ENCODE data around the gene SRRM3.
"Not testable (repeated sequence)": the region's sequence is repeated elsewhere in the genome, so short reads cannot be mapped to it uniquely, and the experiment has no call there.

DNA sequence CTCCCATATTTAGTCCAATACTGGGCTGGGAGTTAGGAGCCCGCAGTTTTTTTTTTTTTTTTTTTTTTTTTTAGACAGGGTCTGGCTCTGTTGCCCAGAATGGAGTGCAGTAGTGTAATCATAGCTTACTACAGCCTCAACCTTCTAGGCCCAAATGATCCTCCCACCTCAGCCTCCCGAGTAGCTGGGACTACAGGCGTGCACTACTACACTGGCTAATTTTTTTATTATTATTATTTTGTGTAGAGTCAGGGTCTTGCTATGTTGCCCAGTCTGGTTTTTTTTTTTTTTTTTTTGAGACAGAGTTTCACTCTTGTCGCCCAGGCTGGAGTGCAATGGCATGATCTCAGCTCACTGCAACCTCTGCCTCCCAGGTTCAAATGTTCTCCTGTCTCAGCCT lies 13.7 kb downstream of the SRRM3 start:
- TF ChIP-seq, protein P1, sequence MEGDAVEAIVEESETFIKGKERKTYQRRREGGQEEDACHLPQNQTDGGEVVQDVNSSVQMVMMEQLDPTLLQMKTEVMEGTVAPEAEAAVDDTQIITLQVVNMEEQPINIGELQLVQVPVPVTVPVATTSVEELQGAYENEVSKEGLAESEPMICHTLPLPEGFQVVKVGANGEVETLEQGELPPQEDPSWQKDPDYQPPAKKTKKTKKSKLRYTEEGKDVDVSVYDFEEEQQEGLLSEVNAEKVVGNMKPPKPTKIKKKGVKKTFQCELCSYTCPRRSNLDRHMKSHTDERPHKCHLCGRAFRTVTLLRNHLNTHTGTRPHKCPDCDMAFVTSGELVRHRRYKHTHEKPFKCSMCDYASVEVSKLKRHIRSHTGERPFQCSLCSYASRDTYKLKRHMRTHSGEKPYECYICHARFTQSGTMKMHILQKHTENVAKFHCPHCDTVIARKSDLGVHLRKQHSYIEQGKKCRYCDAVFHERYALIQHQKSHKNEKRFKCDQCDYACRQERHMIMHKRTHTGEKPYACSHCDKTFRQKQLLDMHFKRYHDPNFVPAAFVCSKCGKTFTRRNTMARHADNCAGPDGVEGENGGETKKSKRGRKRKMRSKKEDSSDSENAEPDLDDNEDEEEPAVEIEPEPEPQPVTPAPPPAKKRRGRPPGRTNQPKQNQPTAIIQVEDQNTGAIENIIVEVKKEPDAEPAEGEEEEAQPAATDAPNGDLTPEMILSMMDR (IDR thresholded peaks at IDR 0.05; ENCODE audit: poor library complexity, severe bottlenecking), result not testable (repeated sequence)
- TF ChIP-seq TAF1 (IDR thresholded peaks at IDR 0.05; ENCODE audit: low read depth); POLR2AphosphoS5 (IDR thresholded peaks at IDR 0.05); SMC3 (conservative IDR thresholded peaks at IDR 0.05; ENCODE audit: poor library complexity); EP300 (conservative IDR thresholded peaks at IDR 0.05; ENCODE audit: poor library complexity, severe bottlenecking); EZH2 (IDR thresholded peaks at IDR 0.05; ENCODE audit: borderline replicate concordance, insufficient read depth, low read length, poor library complexity, severe bottlenecking): not testable (repeated sequence)

Measured in neural cell (in vitro differentiated cells).